Fibroblast of lung (primary cell): Measurements from ENCODE around the gene SLAMF1. TPM values are rescaled to one million over a fixed set of nuclear protein-coding genes. Genes with fewer than 3 reads are reported as not detected.

ENCODE experiments used
- DNase-seq, 2 donors: peaks; one replicate each; pipeline versions ENCODE4 v3.0.0 to v3.0.0-alpha.2; 2010; ENCODE audit warnings: low read depth in 2 of 2
- H2AFZ ChIP-seq: 2 replicates; pipeline ENCODE4 v1.5.1; 2012; ENCODE audit warnings: low read length, control low read depth, inconsistent platforms
- H3K27ac ChIP-seq: 2 replicates; pipeline ENCODE4 v1.5.1; 2011; ENCODE audit warnings: low read length, control low read depth; ENCODE audit not compliant: insufficient read depth
- H3K27me3 ChIP-seq: 2 replicates; pipeline ENCODE4 v1.5.1; 2011; ENCODE audit warnings: mild to moderate bottlenecking, low read length; ENCODE audit not compliant: control insufficient read depth, insufficient read depth
- H3K36me3 ChIP-seq: 2 replicates; pipeline ENCODE4 v1.5.1; 2011; ENCODE audit warnings: low read length; ENCODE audit not compliant: control insufficient read depth, insufficient read depth
- H3K4me1 ChIP-seq: 2 replicates; pipeline ENCODE4 v1.5.1; 2011; ENCODE audit warnings: low read length; ENCODE audit not compliant: control insufficient read depth, insufficient read depth; ENCODE audit errors: extremely low read depth
- H3K4me2 ChIP-seq: 2 replicates; pipeline ENCODE4 v1.5.1; 2011; ENCODE audit warnings: low read length, control low read depth; ENCODE audit not compliant: insufficient read depth; ENCODE audit errors: extremely low read depth
- H3K4me3 ChIP-seq, 4 experiments: fragments of 200-600 bp in 1 of 4; sonication (generic) in 1 of 4; replicated peaks in 1 of 4; 2 replicates each; pipeline ENCODE4 v1.5.1; 2011 to 2016; ENCODE audit warnings: low read length in 4 of 4, low read depth in 3 of 4, mild to moderate bottlenecking in 3 of 4, control low read depth in 2 of 4, inconsistent platforms in 1 of 4, mixed read lengths in 1 of 4; ENCODE audit not compliant: insufficient read depth in 1 of 4; ENCODE audit errors: control extremely low read depth in 1 of 4
- H3K79me2 ChIP-seq: 2 replicates; pipeline ENCODE4 v1.5.1; 2012; ENCODE audit warnings: mild to moderate bottlenecking, low read length, inconsistent platforms; ENCODE audit not compliant: control insufficient read depth, insufficient read depth
- H3K9ac ChIP-seq: 2 replicates; pipeline ENCODE4 v1.5.1; 2011; ENCODE audit warnings: mild to moderate bottlenecking, low read length, control low read depth; ENCODE audit not compliant: insufficient read depth
- H3K9me3 ChIP-seq: 2 replicates; pipeline ENCODE4 v1.5.1; 2012; ENCODE audit warnings: low read depth, low read length; ENCODE audit not compliant: control insufficient read depth, insufficient read depth
- H4K20me1 ChIP-seq: 2 replicates; pipeline ENCODE4 v1.5.1; 2011; ENCODE audit warnings: low read length; ENCODE audit not compliant: control insufficient read depth, insufficient read depth; ENCODE audit errors: extremely low read depth
- EZH2 ChIP-seq: IDR thresholded peaks from 2 replicates; pipeline ENCODE4 v1.5.1; 2012; ENCODE audit warnings: low read length, control low read depth, mild to moderate bottlenecking; ENCODE audit errors: missing control alignments
- polyA plus RNA-seq, 2 donors: library from polyadenylated mRNA; depleted of rRNA in 1 of 2; stranded (reverse) in 1 of 2; unstranded in 1 of 2; fragments of >200 nt; gene quantifications; 2 replicates each; pipeline ENCODE4 v1.2.1, GENCODE V29; 2011 to 2012; ENCODE audit warnings: missing spikeins in 1 of 2
- total RNA-seq: library from RNA; depleted of rRNA; stranded (reverse); fragments of >200 nt; gene quantifications from 2 replicates; pipeline ENCODE4 v1.2.1, GENCODE V29; 2014
- TF ChIP-seq, protein P1 (sequence below), 2 donors: IDR thresholded peaks in 1 of 2; conservative IDR thresholded peaks in 1 of 2; 1 replicate in 1 of 2; 2 replicates in 1 of 2; pipeline ENCODE4 v1.5.1; 2011 to 2012; ENCODE audit warnings: low read length in 2 of 2, control low read depth in 1 of 2, inconsistent platforms in 1 of 2, low read depth in 1 of 2, mild to moderate bottlenecking in 1 of 2

Gene SLAMF1
- total and polyA plus RNA-seq, 2 donors (not counting 1 experiment from before 2014, with no cell fraction given): not detected

DNA sequence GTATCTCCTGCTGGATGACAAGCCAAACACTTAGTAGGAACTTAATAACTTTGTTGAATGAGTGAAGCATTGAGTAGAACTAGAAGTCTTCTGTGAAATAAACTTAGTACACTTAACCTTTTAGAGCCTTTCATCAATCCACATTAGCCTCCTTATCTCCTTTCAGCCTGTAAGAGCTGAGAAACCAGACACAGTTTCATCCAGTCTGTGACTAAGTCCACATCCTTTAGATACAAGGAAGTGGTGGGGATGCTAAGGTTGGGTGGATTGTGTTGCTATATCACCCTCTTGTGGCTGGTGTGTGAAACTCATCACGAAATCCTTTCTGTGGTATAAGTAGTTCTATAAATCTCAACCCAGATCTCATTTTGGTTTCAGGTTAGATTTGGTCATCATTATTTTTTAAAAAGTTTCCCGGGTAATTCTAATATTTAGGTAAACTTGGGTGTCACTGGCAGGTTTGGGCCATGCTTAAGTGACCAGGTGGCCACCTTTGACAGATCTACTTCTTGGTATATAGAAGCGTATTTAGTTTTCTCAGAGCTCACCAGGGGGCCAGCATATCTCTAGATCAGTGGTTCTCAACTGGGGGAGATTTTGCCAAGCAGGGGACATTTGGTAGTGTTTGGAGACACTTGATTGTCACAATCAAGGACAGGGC, 39.7 kb downstream of the SLAMF1 start:
- H3K4me2 ChIP-seq: no peak overlapping the region

DNA sequence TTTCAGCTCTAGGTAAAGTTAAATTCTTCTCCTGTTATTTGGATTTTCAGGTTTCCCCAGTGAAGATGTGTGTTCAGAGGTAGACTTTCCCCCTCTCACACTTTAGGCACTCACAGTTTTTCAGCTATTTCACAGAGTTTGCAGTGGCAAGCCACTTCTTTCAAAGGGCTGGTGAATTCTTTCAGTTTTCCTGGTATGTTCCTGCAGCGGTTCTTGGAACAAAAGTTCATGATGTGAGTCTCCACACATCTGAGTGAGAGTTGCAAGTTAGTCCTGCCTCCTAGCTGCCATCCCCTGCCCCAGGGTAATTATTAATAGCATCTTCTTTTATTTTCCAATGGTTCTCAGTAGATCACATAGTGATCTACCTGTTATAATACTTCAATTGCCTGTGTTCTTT, 40.2 kb downstream of the SLAMF1 start:
- H3K27me3 ChIP-seq: no peaks in the 10 kb centered on the region
- H3K4me3 ChIP-seq: no peak overlapping the region
- H4K20me1 ChIP-seq: no peaks in the 10 kb centered on the region
- no peak overlapping the region for H3K4me2 ChIP-seq
- no peak overlapping the region for H3K9ac ChIP-seq
- H3K36me3 ChIP-seq: no peaks in the 10 kb centered on the region
- no peak overlapping the region for H2AFZ ChIP-seq
- H3K9me3 ChIP-seq: no peaks in the 10 kb centered on the region
- no peak for DNase-seq
- H3K79me2 ChIP-seq: no peaks in the 10 kb centered on the region
- no peak overlapping the region for H3K27ac ChIP-seq
- no peaks in the 10 kb centered on the region for H3K4me1 ChIP-seq
- TF ChIP-seq, protein P1, sequence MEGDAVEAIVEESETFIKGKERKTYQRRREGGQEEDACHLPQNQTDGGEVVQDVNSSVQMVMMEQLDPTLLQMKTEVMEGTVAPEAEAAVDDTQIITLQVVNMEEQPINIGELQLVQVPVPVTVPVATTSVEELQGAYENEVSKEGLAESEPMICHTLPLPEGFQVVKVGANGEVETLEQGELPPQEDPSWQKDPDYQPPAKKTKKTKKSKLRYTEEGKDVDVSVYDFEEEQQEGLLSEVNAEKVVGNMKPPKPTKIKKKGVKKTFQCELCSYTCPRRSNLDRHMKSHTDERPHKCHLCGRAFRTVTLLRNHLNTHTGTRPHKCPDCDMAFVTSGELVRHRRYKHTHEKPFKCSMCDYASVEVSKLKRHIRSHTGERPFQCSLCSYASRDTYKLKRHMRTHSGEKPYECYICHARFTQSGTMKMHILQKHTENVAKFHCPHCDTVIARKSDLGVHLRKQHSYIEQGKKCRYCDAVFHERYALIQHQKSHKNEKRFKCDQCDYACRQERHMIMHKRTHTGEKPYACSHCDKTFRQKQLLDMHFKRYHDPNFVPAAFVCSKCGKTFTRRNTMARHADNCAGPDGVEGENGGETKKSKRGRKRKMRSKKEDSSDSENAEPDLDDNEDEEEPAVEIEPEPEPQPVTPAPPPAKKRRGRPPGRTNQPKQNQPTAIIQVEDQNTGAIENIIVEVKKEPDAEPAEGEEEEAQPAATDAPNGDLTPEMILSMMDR (conservative IDR thresholded peaks at IDR 0.05 in 1 of 2, IDR thresholded peaks at IDR 0.05 in 1 of 2; ENCODE audit: low read depth in 1 of 2, low read length in 2 of 2): no peak
- no peak for TF ChIP-seq EZH2

More for the DNA sequence above, 39.7 kb downstream of the SLAMF1 start:
- H2AFZ ChIP-seq: no peak overlapping the region
- no peak for TF ChIP-seq EZH2
- TF ChIP-seq, protein P1 (conservative IDR thresholded peaks at IDR 0.05 in 1 of 2, IDR thresholded peaks at IDR 0.05 in 1 of 2; ENCODE audit: low read depth in 1 of 2, low read length in 2 of 2): peak; percentile 65 to 67
- DNase-seq: peak; percentile 67 to 68
- H3K4me3 ChIP-seq: no peak overlapping the region
- H3K36me3 ChIP-seq: no peaks in the 10 kb centered on the region
- no peaks in the 10 kb centered on the region for H3K9me3 ChIP-seq
- H3K27ac ChIP-seq: no peak overlapping the region
- no peaks in the 10 kb centered on the region for H3K79me2 ChIP-seq
- H3K27me3 ChIP-seq: no peaks in the 10 kb centered on the region
- no peak overlapping the region for H3K9ac ChIP-seq
- H4K20me1 ChIP-seq: no peaks in the 10 kb centered on the region
- H3K4me1 ChIP-seq: no peaks in the 10 kb centered on the region

DNA sequence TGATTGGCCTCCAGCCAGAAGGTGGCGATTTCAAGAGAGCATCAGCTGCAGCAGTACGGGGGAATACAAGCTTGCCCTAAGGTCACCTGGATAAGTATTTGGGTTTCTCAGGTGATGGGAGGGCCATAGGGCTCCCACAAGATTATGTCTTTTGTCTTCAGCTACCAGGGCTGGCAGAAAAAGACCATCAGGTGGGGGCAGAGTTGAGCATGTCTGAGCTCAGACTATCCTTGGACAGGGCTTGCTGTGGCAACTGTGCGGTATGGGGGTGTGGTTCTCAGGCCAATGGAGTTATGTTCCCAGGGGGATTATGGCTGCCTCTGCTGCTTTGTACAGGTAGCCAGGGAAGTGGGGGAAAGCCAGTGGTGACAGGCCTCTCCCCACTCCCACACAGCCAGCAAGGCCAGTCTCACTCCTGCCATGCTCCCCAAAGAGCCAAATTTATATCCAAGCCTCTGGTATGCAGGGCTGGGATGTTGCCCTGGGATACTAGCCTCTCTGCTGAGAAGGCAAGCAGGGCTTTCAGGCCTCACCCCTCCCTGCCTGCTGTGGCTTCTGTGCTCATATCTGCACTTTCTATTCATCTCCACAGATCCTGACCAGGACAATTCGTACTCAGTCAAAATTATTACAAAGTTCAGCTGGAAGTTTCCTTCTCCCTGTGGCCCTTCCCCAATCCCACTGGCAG, 40.9 kb downstream of the SLAMF1 start:
- Histone ChIP-seq H3K9ac (no peak overlapping the region), H4K20me1 (no peaks in the 10 kb centered on the region), H3K27ac (no peak overlapping the region), H3K4me1 (no peaks in the 10 kb centered on the region), H3K36me3 (no peaks in the 10 kb centered on the region), H3K4me3 (no peak overlapping the region), H3K4me2 (no peak overlapping the region), H2AFZ (no peak overlapping the region), H3K27me3 (no peaks in the 10 kb centered on the region), H3K79me2 (no peaks in the 10 kb centered on the region), H3K9me3 (no peaks in the 10 kb centered on the region)
- TF ChIP-seq, protein P1 (conservative IDR thresholded peaks at IDR 0.05 in 1 of 2, IDR thresholded peaks at IDR 0.05 in 1 of 2; ENCODE audit: low read depth in 1 of 2, low read length in 2 of 2): no peak
- TF ChIP-seq EZH2: no peak
- DNase-seq: no peak
